PFSK-1 (cell line): ENCODE measurements around the gene DTWD2.

Experiments
- POLR2AphosphoS5 ChIP-seq: IDR thresholded peaks from 2 replicates; pipeline ENCODE4 v1.6.1; 2012; ENCODE audit warnings: low read depth, mild to moderate bottlenecking, control low read depth, low read length, moderate library complexity
- REST ChIP-seq, 2 experiments: IDR thresholded peaks; 2 replicates each; pipeline versions ENCODE4 v1.6.1 to v1.8.0; 2011 to 2012; ENCODE audit warnings: low read depth in 2 of 2, low read length in 2 of 2, control low read depth in 1 of 2, inconsistent platforms in 1 of 2, mild to moderate bottlenecking in 1 of 2, moderate library complexity in 1 of 2; ENCODE audit not compliant: insufficient read depth in 1 of 2
- SIN3A ChIP-seq: IDR thresholded peaks from 2 replicates; pipeline ENCODE4 v1.6.1; 2012; ENCODE audit warnings: mild to moderate bottlenecking, low read length, moderate library complexity, borderline replicate concordance; ENCODE audit not compliant: insufficient read depth
- TAF1 ChIP-seq: IDR thresholded peaks from 2 replicates; pipeline ENCODE4 v1.6.1; 2012; ENCODE audit warnings: low read length, control low read depth, borderline replicate concordance; ENCODE audit not compliant: insufficient read depth

- TF ChIP-seq POLR2AphosphoS5 (no peak), TAF1 (no peak), SIN3A (no peak), REST (IDR thresholded peaks at IDR 0.05; ENCODE audit: insufficient read depth in 1 of 2, low read depth in 2 of 2, low read length in 2 of 2) (no peak)
Observed at GRCh38 chr5:119010206-119010605, 21.9 kb upstream of the DTWD2 start.
